ENCODE results near the gene VAV3. TPM values are rescaled to one million over a fixed set of nuclear protein-coding genes. Genes with fewer than 3 reads are reported as not detected.

The VAV3 gene
- total and polyA plus RNA-seq, 2 donors (not counting 1 experiment from before 2014, with no cell fraction given): not detected

GRCh38 chr1:107794571-107794970 is 170.4 kb downstream of the VAV3 start:
- H3K27me3 ChIP-seq (ENCODE audit: control insufficient read depth, insufficient read depth, low read length): no peaks in the 10 kb centered on the region
- TF ChIP-seq CTCF (conservative IDR thresholded peaks at IDR 0.05 in 1 of 2, IDR thresholded peaks at IDR 0.05 in 1 of 2; ENCODE audit: low read depth in 1 of 2, low read length in 2 of 2) (no peak), EZH2 (IDR thresholded peaks at IDR 0.05; ENCODE audit: low read length, missing control alignments) (no peak)
- H3K4me2 ChIP-seq (ENCODE audit: extremely low read depth, insufficient read depth, low read length): no peak overlapping the region

GRCh38 chr1:107793896-107794453 is 171.0 kb downstream of the VAV3 start:
- no peak for DNase-seq (ENCODE audit: low read depth in 2 of 2)
- no peaks in the 10 kb centered on the region for H3K9me3 ChIP-seq (ENCODE audit: control insufficient read depth, insufficient read depth, low read depth, low read length)
- TF ChIP-seq EZH2 (IDR thresholded peaks at IDR 0.05; ENCODE audit: low read length, missing control alignments): no peak
- TF ChIP-seq CTCF (conservative IDR thresholded peaks at IDR 0.05 in 1 of 2, IDR thresholded peaks at IDR 0.05 in 1 of 2; ENCODE audit: low read depth in 1 of 2, low read length in 2 of 2): no peak
- no peaks in the 10 kb centered on the region for H3K36me3 ChIP-seq (ENCODE audit: control insufficient read depth, insufficient read depth, low read length)
- H3K4me1 ChIP-seq (ENCODE audit: control insufficient read depth, extremely low read depth, insufficient read depth, low read length): no peaks in the 10 kb centered on the region
- no peak overlapping the region for H3K4me3 ChIP-seq (replicated peaks in 1 of 4; ENCODE audit: control extremely low read depth in 1 of 4, insufficient read depth in 1 of 4, low read depth in 3 of 4, low read length in 4 of 4)
- H3K27me3 ChIP-seq (ENCODE audit: control insufficient read depth, insufficient read depth, low read length): no peaks in the 10 kb centered on the region
- H2AFZ ChIP-seq (ENCODE audit: low read length): no peak overlapping the region
- no peaks in the 10 kb centered on the region for H4K20me1 ChIP-seq (ENCODE audit: control insufficient read depth, extremely low read depth, insufficient read depth, low read length)
- no peaks in the 10 kb centered on the region for H3K79me2 ChIP-seq (ENCODE audit: control insufficient read depth, insufficient read depth, low read length)
- no peak overlapping the region for H3K4me2 ChIP-seq (ENCODE audit: extremely low read depth, insufficient read depth, low read length)
- H3K9ac ChIP-seq (ENCODE audit: insufficient read depth, low read length): no peak overlapping the region
- H3K27ac ChIP-seq (ENCODE audit: insufficient read depth, low read length): no peak overlapping the region

More at GRCh38 chr1:107794571-107794970, 170.4 kb downstream of the VAV3 start:
- no peaks in the 10 kb centered on the region for H3K4me1 ChIP-seq (ENCODE audit: control insufficient read depth, extremely low read depth, insufficient read depth, low read length)
- no peaks in the 10 kb centered on the region for H3K9me3 ChIP-seq (ENCODE audit: control insufficient read depth, insufficient read depth, low read depth, low read length)
- no peak overlapping the region for H3K27ac ChIP-seq (ENCODE audit: insufficient read depth, low read length)
- no peak overlapping the region for H3K4me3 ChIP-seq (replicated peaks in 1 of 4; ENCODE audit: control extremely low read depth in 1 of 4, insufficient read depth in 1 of 4, low read depth in 3 of 4, low read length in 4 of 4)
- no peak for DNase-seq (ENCODE audit: low read depth in 2 of 2)
- H3K36me3 ChIP-seq (ENCODE audit: control insufficient read depth, insufficient read depth, low read length): no peaks in the 10 kb centered on the region
- no peak overlapping the region for H2AFZ ChIP-seq (ENCODE audit: low read length)
- no peaks in the 10 kb centered on the region for H3K79me2 ChIP-seq (ENCODE audit: control insufficient read depth, insufficient read depth, low read length)
- H4K20me1 ChIP-seq (ENCODE audit: control insufficient read depth, extremely low read depth, insufficient read depth, low read length): no peaks in the 10 kb centered on the region
- no peak overlapping the region for H3K9ac ChIP-seq (ENCODE audit: insufficient read depth, low read length)

- Histone ChIP-seq H3K9ac (ENCODE audit: insufficient read depth, low read length) (no peak overlapping the region), H3K4me3 (replicated peaks in 1 of 4; ENCODE audit: control extremely low read depth in 1 of 4, insufficient read depth in 1 of 4, low read depth in 3 of 4, low read length in 4 of 4) (no peak overlapping the region), H3K79me2 (ENCODE audit: control insufficient read depth, insufficient read depth, low read length) (no peaks in the 10 kb centered on the region), H3K36me3 (ENCODE audit: control insufficient read depth, insufficient read depth, low read length) (no peaks in the 10 kb centered on the region), H3K27ac (ENCODE audit: insufficient read depth, low read length) (no peak overlapping the region), H2AFZ (ENCODE audit: low read length) (no peak overlapping the region), H4K20me1 (ENCODE audit: control insufficient read depth, extremely low read depth, insufficient read depth, low read length) (no peaks in the 10 kb centered on the region), H3K9me3 (ENCODE audit: control insufficient read depth, insufficient read depth, low read depth, low read length) (no peaks in the 10 kb centered on the region), H3K4me1 (ENCODE audit: control insufficient read depth, extremely low read depth, insufficient read depth, low read length) (no peaks in the 10 kb centered on the region), H3K27me3 (ENCODE audit: control insufficient read depth, insufficient read depth, low read length) (no peaks in the 10 kb centered on the region), H3K4me2 (ENCODE audit: extremely low read depth, insufficient read depth, low read length) (no peak overlapping the region)
- DNase-seq (ENCODE audit: low read depth in 2 of 2): no peak
- TF ChIP-seq CTCF (conservative IDR thresholded peaks at IDR 0.05 in 1 of 2, IDR thresholded peaks at IDR 0.05 in 1 of 2; ENCODE audit: low read depth in 1 of 2, low read length in 2 of 2): no peak
- no peak for TF ChIP-seq EZH2 (IDR thresholded peaks at IDR 0.05; ENCODE audit: low read length, missing control alignments)
Observed at GRCh38 chr1:107791348-107791747, 173.6 kb downstream of the VAV3 start.

Data from fibroblast of lung (primary cell).